HepG2 (cell line): ENCODE data around the gene BABAM2.

Experiments
- TF ChIP-seq, protein P1 (sequence below): sonication (generic); formaldehyde crosslinking; IDR thresholded peaks from 2 replicates; pipeline ENCODE4 v1.8.0; 2022; ENCODE audit warnings: mild to moderate bottlenecking, missing genetic modification reagents
- TF ChIP-seq, protein P2 (sequence below): sonication (generic); formaldehyde crosslinking; IDR thresholded peaks from 2 replicates; pipeline ENCODE4 v1.5.0; 2020; ENCODE audit warnings: mild to moderate bottlenecking, missing genetic modification reagents, moderate library complexity

DNA sequence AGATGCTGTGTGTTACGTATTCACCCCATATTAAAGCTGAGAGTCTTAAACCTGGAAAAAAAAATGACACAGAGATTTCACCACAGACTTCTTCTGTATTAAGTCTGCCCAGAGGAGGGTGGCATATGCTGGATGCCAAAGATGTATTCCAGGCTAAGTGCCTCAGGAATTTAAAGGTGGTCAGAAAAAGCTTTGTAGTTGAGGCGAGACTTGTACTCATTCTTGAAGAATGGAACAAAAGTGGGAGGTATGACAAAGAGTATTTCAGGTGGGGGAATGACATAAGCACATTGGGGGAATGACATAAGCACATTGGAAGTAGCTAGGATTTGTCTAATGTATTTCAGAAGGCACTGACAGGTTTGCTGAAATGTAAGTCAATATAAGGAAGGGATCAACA, 98.6 kb downstream of the BABAM2 start:
- TF ChIP-seq, protein P1, sequence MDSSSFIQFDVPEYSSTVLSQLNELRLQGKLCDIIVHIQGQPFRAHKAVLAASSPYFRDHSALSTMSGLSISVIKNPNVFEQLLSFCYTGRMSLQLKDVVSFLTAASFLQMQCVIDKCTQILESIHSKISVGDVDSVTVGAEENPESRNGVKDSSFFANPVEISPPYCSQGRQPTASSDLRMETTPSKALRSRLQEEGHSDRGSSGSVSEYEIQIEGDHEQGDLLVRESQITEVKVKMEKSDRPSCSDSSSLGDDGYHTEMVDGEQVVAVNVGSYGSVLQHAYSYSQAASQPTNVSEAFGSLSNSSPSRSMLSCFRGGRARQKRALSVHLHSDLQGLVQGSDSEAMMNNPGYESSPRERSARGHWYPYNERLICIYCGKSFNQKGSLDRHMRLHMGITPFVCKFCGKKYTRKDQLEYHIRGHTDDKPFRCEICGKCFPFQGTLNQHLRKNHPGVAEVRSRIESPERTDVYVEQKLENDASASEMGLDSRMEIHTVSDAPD (CRISPR knock-in tag) = no peak
- TF ChIP-seq, protein P2, sequence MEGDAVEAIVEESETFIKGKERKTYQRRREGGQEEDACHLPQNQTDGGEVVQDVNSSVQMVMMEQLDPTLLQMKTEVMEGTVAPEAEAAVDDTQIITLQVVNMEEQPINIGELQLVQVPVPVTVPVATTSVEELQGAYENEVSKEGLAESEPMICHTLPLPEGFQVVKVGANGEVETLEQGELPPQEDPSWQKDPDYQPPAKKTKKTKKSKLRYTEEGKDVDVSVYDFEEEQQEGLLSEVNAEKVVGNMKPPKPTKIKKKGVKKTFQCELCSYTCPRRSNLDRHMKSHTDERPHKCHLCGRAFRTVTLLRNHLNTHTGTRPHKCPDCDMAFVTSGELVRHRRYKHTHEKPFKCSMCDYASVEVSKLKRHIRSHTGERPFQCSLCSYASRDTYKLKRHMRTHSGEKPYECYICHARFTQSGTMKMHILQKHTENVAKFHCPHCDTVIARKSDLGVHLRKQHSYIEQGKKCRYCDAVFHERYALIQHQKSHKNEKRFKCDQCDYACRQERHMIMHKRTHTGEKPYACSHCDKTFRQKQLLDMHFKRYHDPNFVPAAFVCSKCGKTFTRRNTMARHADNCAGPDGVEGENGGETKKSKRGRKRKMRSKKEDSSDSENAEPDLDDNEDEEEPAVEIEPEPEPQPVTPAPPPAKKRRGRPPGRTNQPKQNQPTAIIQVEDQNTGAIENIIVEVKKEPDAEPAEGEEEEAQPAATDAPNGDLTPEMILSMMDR (CRISPR knock-in tag) = no peak
